SU-DHL-6 (cell line): ENCODE results near the gene CYP2A13.

ENCODE experiments used
- CTCF ChIP-seq: fragments of 200-600 bp; sonication (generic); IDR thresholded peaks from one replicate; pipeline ENCODE4 v1.5.1; 2017; ENCODE audit warnings: antibody characterized with exemption, mild to moderate bottlenecking, low read length, moderate library complexity; ENCODE audit not compliant: insufficient read depth, poor library complexity, severe bottlenecking
- EZH2phosphoT487 ChIP-seq: fragments of 200-600 bp; sonication (generic), shearing (Covaris generic); conservative IDR thresholded peaks from 2 replicates; pipeline ENCODE4 v1.6.1; 2018; ENCODE audit warnings: mild to moderate bottlenecking, antibody characterized with exemption, low read length, moderate library complexity, mixed read lengths

- TF ChIP-seq CTCF (no peak), EZH2phosphoT487 (no peak)
These were observed 28.0 kb downstream of the CYP2A13 start for GRCh38 chr19:41116261-41116660.
